GM15510 (cell line): ENCODE measurements around the gene MYO10.

Source experiments
- POLR2A ChIP-seq: IDR thresholded peaks from 3 replicates; pipeline ENCODE4 v1.6.1; 2011; ENCODE audit warnings: borderline replicate concordance; ENCODE audit not compliant: insufficient read length; ENCODE audit errors: extremely low read depth

MYO10 gene

DNA sequence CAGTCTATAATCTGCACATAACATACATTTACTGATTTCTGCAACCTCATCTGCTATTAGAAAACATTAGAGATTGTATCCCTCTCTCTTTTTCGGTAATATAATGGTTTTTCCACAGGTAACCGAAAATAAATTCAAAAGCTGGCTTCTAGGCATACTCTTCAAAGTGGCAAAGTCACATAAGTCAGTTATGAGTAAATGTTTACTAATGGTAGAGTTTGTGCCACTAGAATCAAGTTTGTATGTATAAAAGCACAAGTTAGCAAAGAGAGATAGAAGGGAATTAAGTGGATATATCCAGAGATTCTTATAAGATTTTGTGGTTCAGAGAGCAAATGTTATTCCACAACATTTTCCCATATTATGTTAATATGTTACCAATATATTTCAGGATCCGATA lies 86.9 kb downstream of the MYO10 start:
- no peak for TF ChIP-seq POLR2A

DNA sequence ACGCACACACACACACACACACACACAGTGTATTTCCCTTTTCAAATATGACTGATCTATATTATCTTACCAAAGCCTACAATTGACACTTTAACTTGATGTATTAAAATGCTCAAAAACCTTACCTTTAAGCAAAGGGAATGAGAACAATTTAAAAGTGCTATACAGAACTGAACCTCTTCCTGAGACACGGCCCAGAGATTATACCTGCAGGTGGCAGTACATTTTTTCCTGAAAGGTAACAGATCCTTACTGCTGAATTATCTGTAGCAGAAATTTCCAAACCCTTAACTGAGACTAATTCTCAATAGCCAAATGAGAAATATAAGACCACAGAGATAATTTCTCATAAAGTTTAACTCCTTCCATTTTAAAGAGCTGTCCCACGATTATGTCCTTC lies 91.1 kb downstream of the MYO10 start:
- no peak for TF ChIP-seq POLR2A

DNA sequence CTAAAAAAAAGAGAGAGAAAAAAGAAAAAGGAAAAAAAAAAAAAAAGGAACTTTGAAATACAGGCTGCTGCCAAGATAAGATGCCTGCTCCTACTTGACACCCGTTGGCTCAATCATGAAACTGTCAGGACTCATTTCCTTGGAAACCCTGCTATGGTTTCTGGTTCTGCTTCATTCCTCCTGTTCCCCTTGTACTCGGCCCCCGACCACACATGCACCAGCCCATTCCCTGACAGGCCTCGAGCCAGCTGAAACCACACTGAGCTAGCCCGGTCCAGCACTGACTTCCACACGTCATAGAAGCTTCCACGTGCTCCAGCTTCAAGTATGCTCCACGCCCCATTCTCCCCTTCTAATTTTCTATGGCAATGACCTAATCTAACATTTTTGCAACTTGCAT lies 93.2 kb downstream of the MYO10 start:
- TF ChIP-seq POLR2A = no peak

DNA sequence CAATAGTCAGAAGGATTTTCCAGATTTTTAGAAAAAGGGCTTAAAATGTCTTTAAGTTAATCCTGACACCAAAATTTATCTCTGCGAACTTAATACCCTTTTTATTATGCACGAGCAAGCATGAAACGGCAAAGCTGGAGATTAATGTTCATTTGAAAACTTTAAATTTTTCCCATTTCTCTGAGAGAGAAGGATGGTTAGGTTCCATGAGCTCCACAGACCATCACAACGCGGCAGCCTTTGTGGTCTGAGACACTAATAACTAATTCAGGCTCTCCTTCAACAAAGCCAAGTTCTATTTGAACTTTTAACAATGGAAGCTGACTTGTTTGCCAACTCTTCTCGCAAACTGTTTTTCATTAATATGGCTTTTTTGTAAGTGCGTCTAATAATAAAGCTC lies 94.7 kb downstream of the MYO10 start:
- TF ChIP-seq POLR2A = no peak

DNA sequence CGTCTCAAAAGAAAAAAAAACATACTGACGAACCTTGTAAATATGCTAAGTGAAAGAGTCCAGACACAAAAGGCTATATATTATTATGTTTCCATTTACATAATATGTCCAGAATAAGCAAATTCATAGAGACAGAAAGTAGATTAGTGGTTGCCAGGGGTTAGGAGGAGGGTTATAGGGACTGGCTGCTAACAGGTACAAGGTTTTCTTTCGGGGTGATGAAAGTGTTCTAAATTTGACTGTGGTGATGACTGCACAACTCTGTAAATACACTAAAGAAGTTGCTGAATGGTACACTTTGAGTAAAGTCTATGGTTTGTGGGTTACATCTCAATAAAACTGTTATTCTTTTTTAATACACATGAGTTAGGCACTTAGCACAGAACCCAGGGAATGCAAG lies 98.8 kb downstream of the MYO10 start:
- no peak for TF ChIP-seq POLR2A

DNA sequence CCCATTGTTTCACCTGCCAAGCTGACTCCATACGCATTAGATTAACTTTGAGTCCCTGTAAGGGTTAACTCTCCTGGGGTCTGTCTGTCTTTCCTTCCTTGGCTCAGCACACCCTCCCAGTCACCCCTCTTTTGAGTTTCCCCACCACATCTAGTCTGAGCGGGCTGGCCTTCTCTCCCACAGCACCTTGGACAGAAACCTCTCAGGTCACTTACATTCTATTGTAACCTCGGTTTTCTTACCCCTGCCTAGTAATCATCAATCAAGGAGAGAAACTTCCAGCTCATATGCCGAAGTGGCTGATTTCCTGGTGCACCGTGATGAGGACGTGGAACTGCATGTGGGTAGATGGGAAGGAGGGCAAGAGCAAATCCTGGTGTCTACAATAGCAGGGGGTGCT lies 102.1 kb downstream of the MYO10 start:
- no peak for TF ChIP-seq POLR2A

DNA sequence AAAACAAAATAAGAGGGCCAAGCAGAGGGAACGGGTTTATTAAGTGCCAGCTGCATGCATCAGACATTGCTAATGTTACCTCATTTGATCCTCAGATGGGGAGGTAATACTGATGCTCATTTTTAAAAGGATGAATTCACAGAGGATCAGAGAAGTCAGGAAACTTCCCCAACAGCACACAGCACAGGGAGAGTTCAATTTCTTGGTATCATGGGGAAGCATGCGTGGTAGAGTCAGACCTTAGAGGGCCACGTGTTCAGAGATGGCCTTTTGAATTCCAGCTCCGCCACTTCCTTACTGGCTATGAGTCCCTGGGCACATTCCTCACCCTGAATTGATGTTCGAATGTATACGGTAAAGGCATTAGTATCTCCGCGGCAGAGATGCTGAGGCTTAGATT lies 108.3 kb downstream of the MYO10 start:
- no peak for TF ChIP-seq POLR2A

DNA sequence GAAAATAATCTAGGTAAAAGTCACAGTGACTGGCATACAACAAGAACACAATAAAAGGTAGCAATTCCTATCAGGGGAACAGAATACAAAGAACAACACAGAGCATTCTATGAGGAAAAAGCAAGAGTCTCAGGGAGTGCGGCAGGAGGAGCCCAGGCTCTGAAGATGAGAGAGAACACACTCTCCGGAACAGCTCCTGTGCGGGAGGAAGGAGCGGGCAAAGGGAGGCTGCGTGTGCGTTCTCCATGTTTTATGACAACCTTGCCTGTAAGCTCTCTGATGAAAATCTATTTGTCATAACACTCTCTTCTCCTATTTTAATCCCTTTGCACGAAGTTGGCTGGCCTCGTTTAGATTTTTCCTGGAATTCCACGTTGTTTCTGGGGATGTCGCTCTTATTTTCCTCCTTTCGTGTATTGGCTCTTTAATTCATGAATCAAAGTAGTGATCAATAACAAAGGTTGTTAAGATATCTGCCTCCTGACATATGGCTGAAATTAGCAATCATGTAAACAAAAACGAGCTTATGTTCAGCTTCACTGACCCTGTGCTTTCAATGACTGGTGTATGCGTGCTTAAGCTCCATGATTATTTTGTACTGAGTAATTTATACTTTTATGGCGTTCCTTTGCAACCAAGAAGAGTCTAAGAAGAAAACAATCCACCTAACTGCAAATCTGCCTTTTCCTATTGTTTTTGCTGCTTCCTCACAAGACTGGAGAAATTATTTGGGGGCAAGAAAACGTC lies 109.5 kb downstream of the MYO10 start:
- no peak for TF ChIP-seq POLR2A

DNA sequence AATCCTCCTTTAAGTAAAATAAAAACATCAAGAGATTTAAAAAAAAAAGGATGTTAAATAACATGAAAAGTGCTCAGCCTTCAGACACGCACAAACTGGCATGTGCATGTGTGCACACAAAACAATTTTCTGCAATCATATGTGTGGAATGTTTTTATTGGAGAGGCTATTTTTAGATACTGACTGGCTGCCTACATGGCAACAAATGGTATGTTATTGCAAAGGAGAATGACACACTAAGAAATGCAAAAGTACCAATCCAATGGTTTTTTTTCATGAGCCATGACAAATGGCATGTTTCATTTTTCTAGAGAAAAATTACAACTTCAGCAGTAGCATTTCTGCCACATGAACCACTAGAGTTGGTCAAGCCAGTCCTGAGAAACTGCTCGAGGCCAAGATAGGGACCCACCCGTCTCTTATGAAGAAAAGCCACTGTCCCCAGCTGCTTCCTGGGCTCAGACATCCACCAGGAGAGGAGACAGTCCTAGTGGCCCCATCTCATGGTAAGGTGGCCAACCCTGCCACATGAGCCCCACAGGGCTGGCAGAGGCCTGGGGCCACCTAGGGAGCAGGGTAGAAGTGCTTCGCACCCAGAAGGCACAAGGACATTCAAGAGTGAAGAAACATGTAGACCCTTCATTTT lies 116.4 kb downstream of the MYO10 start:
- no peak for TF ChIP-seq POLR2A

DNA sequence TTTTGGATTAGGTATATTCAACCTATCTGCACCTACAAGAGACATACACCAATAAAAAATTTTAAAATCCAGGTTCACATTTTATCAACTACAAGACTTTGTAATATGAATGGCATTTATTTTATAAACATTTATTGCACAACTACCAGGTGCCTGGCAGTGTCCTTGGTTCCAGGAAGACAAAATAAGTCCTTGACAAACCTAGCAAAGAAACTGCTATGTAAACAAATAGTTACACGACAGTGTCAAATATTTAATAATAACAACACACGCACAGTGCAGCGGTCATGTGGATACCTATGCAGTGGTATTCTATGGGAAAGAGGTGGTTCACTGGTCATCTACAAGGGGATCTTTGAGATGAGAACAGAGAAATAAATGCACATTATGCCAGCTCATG lies 120.7 kb downstream of the MYO10 start:
- no peak for TF ChIP-seq POLR2A

DNA sequence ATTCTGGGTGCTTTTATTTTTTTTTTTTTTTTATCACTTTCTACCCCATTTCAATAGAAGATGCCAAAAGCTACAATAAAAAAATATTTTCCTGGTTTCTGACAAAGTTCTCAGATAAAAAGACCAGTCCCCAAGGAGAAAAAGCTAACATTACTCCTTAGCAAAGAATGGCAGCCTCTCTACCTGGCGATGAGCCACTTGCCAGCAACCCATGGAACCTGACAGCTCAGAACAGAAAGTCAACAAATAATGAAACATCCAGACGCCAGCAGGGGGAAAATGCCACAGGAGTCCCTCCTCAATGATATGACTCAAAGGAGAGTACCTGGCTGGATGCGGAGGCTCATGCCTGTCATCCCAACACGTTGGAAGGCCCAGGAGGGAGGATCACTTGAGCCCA lies 123.2 kb downstream of the MYO10 start:
- no peak for TF ChIP-seq POLR2A

DNA sequence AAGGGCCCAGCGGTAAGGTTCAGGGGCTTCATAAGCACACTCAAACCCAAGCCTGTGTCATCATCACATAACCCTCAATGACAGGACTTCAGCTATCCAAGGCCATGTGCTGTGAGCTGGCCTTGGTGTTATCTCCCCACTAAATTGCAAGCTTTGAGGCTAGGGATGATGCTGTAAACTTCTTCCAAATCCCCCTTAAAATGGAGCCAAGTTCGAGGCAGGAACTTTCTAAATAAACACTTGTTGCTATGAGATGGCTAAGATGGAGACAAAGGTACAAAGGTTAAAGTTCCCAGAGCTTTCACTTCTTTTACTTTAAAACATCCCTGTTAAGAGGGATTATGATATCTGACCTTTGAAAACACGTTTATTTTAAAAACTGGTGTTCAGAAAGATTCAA lies 123.6 kb downstream of the MYO10 start:
- TF ChIP-seq POLR2A = no peak

DNA sequence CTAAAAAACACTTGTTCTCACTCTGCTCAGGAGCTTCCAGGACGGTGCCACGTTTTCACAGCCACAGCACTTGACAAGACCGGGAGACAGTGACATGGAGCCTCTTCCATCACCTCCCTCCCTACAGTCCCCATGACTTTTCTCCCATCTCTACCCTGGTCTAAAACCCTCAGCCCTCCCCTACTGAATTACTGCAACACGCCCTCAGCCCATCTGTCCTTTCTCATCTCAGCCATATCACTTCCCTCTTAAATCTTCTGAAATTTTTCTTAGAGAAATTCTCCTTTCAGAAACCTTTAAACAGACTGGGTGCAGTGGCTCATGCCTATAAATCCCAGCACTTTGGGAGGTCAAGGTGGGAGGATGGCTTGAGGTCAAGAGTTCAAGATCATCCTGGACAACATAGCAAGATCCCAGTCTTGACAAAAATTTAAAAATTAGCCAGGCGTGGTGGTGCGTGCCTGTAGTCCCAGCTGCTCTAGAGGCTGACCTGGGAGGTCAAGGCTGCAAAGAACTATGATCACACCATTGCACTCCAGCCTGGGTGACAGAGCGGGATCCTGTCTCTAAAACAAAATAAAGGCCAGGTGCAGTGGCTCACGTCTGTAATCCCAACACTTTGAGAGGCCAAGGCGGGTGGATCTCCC lies 125.8 kb downstream of the MYO10 start:
- no peak for TF ChIP-seq POLR2A

DNA sequence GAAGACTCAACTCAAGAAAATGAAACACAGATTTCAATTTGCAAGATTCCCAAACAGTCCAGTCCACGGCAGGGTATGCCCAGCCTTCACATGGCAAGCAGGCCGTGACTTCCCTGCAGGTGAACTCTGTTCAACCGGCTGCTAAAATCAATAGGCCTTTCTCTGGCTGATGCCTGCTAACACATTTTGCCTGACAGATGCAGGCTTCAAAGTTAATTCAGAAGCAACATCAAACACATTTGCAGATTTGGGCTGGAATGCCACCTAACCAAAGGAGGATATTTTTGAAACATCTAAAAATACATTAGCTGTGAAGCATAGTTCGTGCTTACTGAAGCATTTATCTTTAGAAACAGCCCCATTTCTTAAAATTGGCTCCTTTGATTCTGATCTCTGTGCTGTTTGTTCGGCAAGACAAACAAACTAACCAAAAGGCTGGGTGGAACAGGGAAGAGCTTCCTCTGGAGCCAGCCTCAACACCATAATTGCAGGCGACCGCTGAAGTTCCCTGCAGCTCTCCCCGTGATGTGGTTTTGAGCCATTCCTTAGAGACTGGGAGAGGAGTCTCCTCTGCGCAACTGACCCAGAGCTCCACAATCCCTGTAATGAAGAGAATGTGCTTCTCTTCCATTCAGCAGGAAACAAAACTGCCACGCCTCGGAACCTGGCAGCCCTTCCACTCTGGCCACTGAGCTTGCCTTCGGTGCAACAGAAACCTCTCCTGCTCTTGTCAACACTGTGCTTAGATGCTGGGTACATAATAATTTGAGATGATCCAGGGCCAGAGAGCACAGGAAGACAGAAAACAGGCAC lies 126.5 kb downstream of the MYO10 start:
- no peak for TF ChIP-seq POLR2A

DNA sequence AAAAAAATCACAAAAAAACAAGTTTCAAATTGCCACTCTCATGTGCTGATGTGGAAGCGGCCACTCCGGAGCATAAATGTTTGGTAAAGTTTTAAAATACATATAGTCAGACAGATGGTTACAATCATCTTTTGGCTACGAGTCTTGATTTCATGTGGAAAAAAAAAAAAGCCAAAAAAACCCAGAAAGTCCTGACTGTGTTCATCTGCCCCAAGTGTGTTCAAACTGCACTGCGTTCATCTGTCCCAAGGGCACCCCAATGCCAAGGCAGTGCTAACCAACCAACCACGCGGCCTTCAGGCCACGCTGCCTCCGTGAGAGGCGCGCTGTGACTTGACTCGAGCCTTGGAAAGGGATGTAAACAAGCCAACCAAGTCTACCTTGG lies 127.1 kb downstream of the MYO10 start:
- TF ChIP-seq POLR2A = no peak
